Renal pelvis (tissue), 4 donors: ENCODE data around the gene LSM7. TPM values are rescaled to one million over a fixed set of nuclear protein-coding genes. Genes with fewer than 3 reads are reported as not detected.

Source experiments
- DNase-seq: peaks from one replicate; pipeline ENCODE4 v3.0.0-alpha.2; 2013
- polyA plus RNA-seq, 3 donors: library from polyadenylated mRNA; unstranded; fragments of 120-200 nt; gene quantifications; one replicate each; pipeline ENCODE4 v1.2.1, GENCODE V29; 2013; ENCODE audit not compliant: insufficient read length in 3 of 3

The LSM7 gene
- polyA plus RNA-seq, 3 donors: 107 to 121 (median 114) TPM

DNA sequence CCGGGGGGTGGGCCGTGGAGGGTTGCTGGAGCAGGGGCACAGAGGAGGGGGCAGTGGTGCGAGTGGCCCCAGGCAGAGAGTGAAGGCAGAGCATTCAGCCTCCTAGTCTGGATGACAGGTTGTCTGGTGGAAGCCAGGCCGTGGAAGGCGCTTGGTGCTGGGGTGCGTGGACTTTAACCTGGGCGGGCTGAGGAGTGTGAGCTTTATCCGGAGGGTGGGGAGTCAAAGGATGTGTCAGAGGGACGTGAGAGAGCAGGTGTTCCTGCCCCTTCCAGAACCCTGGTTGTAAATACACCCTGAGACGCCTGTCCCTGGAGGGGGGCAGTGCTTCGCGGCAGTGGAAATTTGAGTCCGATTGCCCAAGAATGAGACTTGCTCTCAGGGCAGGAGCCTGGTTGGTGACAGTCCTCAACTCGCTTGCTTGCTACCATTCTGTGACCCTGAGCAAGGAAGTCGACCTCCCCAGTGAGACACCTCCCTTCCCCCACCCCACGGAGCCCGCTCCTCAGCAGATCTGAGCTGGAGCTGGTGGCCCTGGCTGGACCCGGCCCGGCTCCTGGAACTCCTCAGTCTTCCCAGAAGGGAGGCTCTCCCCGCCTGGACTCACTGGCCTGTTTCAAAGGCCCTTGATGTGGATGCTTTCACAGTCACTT, 2.4 kb upstream of the LSM7 start:
- no peak for DNase-seq

DNA sequence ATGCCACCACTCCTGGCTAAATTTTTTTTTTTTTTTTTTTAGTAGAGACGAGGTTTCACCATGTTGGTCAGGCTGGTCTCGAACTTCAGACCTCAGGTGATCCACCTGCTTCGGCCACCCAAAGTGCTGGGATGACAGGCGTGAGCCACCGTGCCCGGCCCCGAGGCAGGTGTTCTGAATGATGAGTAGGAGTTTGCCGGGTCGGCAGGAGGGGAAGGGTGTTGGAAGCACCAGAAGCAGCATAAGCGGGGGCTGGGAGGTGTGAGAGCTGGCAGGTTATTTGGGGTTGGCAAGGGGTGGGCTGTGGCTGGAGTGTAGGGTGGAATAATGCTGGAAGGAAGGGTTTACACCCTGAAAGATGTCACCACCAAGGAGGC, 1.9 kb upstream of the LSM7 start:
- no peak for DNase-seq

DNA sequence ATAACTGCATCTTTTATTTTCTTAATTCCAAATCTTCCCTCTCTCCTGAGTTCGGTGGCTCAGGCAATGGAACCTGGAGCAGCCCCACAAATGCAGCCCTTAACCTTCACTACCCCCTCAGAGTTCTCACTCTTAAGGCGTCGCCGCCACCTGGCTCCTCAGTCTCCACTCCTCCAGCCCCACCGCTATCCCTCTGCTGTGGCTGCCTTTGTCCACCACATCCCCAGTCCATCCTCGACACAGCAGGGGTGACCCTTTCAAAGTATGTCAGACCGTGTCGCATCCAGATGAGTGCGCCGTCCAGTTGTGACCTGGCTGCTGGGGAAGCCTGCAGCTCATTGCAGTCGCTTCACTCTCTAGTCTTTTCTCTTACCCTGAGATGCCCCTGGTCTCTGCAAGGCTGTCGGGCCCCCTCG, 1.1 kb upstream of the LSM7 start:
- no peak for DNase-seq

DNA sequence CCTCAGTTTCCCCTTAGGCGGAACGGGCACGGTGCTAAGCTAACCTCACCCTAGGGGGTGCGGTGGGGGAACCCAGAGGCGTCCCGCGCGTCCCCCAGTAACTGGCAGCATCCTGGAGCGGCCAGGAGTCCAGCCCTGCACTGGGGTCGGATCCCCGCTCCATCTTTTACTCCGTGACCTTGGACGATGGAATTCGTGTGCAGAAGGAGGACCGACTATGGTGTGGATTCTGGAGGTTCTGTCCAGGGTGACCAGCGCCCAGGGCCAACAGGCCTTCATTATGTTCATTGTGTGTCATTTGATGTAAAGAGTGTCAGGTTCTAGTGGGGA, 728 bp upstream of the LSM7 start:
- DNase-seq: no peak

DNA sequence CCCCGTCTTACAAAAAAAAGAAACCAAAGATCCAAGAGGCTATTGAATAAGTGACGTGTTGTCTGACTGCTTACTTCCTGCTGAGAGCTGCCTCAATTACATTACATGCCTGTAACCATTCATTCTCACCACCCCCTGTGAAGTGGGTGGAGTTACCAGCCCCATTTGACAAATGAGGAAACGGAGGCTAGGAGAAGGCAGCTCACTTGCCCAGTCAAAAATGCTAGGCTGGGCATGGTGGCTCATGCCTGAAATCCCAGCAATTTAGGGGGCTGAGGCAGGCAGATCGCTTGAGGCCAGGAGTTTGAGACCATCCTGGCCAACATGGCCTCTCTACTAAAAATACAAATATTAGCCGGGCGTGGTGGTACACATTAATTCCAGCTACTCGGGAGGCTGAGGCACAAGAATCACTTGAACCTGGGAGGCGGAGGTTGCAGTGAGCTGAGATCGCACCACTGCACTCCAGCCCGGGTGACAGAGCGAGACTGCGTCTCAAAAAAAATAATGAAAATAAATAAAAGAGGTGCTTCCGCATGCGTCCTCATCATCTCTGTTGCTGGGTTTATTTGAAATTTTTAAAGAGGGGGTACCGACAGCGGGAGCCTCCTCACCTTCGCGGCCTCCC, 499 bp downstream of the LSM7 start:
- DNase-seq: no peak

DNA sequence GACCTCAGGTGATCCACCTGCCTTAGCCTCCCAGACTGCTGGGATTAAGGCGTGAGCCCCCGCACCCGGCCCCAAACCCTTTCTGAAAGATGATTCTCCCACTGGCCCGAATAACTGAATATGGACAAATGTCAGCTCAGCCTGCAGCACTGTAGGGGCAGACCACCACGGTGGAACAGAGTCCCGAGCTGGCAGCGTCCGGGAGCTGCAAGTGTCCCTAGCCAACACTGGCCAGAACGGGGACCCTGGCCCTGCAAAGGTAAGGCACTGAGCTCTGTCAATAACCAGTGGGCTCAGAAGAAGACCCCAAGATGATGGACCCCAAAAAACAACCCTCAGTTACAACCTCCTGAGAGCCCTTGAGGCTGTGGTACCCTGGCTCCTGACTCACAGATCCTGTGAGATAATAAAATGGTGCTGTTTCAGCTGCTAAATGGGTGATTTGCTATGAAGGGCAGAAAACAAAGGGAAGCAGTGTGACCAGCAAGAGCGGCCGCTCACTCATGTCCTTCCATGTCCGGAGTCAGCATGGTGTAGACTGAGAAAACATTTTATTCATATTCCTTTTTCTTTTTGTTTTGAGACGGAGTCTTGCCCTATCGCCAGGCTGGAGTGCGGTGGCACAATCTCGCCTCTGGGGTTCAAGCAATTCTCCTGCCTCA, 1.6 kb downstream of the LSM7 start:
- no peak for DNase-seq

DNA sequence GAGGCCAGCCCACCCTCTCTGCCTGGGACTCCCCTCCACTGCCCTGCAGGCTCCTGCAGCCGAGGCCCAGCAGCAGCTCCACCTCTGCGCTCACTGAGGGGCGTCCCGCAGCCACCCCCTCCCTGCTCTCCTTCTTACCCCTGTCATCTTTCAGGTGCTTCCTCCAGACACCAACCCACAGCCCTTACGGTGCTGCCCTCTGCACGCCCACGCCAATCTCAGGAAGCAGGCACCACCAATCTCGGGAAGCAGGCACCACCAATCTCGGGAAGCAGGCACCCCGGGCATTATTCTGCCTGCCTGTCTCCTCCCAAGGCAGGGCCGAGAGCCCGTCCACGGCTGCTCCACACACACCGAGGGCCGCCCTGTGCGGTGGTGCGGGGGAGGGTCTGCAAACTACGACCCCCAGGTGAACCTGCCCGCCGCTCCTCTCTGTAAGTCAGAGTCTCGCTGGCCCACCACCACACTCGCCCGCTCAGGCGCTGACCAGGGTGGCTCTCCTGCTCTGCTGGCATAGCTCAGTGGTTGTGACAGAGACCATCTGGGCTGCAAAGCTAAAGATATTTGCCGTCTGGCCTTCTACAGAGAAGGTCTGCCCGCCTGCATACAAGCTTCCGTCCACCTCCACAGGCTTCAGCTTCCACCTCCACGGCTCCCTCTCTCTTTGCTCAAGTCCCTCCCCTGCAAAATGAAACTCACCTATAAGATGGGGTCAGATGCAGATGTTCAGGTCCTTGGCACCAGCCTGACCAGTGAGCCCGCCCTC, 2.9 kb downstream of the LSM7 start:
- no peak for DNase-seq

DNA sequence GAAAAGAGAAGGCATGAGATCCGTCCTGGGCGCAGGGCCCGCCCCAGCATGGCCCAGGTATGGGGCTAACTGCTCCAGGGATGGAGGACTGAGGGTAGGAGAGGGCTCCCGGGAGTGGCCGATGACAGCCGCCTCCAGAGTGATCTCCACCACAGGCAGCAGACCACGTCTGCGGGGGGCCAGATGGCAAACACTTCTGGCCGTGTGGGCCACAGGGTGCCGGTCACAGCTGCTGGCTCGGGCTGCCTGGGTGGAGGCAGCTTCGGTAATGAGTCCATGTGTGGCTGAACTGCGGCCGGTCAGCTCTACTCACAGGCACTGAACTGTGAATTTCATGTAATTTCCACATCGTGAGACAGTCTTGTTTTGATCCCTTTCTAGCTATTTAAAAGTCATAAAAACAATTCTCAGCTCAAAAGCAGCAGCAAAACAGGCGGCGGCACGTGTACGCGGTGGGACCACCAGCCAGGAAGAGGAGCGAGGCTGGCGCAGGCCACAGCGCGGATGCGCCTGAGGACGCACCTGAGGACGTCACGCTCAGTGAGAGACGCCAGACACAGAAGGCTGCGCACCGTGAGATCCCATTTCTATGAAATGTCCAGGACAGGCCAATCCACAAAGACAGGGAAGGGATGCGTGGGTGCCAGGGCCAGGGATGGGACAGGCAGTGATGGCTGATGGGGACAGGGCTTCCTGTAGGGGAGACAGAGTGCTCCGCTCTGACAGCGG, 4.0 kb downstream of the LSM7 start:
- DNase-seq: no peak

DNA sequence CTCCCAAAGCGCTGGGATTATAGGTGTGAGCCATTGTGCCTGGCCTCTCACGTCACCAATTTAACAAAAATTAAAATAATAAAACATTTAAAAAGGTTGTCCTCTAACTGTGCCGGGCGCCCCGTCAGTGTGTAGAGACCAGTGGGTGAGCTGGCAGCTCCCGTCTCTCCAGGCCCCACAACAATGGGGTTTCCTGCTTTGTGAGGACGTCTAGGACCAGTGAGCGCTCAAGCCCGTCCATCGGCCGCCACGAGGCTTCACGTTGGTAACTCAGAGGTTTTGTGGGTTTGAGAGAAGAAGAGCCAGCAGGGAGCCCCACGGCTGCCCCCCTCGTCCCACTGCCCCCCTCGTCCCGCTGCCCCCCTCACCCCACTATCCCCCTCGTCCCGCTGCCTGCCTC, 4.7 kb downstream of the LSM7 start:
- DNase-seq: no peak

DNA sequence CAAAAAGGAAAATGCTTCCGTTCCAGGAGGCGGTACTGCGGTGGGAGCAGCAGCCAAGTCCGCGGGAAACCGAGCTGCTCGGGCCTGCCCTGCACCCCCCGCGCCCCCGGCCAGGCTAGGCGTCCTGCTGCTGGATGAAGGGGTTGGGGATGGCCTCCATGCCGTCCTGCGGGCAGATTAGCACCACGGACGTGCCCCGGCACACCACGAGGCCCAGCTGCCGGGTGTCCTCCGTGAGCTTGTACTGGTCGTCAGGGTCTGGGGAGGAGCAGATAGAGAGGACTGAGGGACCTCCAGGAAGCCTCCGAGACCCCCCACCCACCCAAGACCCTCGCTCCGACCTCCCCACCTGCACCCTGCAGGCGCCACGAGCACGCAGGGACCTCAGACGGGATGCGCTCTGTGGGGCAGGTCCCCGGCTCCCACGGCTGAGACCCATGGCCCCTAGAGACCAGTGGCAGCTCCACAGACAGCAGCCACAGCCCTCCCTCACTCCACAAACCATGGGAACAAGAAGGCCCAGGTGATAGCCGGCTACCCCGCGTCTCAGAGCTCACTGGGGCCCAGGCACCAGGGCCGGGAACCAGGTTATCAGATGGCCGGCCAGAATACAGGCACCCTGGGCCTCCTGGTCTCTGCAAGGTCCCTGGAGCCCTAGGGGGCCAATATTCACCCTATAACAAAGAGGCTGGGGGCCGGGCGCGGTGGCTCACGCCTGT, 6.7 kb downstream of the LSM7 start:
- DNase-seq: no peak

DNA sequence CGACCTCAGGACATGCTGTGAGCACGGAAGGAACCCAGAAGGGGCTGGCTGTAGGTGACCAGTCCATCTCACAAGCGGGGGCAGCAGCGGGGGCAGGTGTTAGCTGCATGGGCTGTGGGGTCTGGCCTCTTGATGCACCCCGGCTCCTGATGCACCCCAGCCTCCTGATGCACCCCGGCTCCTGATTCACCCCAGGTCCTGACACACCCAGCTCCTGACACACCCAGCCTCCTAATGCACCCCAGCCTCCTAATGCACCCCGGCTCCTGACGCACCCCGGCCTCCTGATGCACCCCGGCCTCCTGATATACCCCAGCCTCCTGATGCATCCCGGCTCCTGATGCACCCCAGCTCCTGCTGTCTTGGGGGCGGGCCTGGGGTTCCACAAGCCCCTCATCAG, 7.4 kb downstream of the LSM7 start:
- no peak for DNase-seq

DNA sequence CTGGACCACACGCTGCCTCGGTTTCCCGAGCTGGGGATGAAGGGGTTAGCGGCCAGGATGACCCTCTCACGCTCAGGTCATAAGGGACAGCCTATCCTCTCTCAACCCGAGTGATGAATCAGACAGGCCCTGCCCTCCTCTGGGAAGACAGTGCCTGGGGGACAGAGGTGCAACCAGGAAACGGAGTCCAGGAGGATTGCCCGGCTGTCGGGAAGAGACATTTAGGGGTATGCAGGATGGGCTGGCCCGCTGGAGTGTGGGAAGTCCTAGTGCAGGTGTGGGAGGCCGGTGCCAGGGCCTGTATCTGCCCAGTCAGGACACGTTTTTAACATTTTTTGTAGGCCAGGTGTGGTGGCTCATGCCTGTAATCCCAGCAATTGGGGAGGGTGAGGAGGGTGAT, 8.3 kb downstream of the LSM7 start:
- no peak for DNase-seq

DNA sequence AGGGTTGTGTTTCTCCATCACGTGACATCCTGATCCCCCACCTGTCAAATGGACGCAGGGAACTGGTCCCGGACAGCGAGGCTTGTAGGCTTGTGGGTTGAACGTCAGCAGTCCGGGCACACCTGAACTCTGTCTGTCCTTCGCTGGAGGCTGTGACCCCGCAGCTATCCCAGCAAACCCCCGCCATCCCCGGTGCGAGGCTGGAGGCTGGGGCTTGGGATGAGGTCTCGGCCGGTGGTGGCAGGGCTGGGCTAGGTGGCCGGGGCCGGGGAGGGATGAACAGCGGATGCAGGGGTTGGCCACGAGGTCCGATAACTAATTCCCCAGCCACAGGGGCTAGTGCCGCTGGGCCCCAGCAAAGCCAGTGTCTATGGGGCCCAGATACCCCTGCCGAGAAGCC, 8.8 kb downstream of the LSM7 start:
- no peak for DNase-seq

DNA sequence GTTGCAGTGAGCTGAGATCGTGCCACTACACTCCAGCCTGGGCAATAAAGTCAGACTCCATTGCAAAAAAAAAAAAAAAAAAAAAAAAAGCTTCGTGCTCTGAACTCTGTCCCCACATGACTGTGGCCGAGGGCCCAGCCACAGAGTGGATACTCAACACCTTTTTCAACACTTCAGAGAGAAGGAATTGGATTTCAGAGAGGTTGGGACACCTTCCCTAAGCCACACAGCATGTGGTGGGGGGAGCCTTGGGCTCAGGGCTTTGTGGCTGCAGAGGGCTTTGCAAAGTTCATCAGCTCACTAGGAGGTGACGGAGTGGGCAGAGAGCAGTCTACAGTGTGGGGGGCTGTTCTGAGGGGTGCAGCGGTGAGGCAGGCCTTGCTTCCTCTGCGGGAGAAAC, 9.5 kb downstream of the LSM7 start:
- DNase-seq: no peak

DNA sequence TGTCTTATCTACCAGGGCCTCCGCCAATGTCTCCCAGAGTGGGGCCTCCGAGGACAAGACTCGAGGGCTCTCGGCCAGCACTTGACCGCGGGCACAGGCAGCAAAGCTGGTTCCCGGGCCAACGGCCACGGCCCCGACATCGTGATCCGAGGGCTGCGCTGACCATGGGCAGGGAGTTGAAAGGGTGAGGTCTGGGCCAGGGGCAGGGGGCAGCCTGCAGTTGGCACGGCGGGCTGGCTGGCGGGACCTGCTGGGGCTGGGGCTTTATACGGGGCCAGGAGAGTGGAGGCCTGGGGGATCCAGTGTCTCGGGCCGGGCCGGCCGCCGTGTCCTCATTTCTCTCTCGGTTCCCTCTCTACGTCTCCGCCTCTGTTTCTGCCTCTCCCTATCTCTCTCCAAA, 10.6 kb downstream of the LSM7 start:
- DNase-seq: no peak

DNA sequence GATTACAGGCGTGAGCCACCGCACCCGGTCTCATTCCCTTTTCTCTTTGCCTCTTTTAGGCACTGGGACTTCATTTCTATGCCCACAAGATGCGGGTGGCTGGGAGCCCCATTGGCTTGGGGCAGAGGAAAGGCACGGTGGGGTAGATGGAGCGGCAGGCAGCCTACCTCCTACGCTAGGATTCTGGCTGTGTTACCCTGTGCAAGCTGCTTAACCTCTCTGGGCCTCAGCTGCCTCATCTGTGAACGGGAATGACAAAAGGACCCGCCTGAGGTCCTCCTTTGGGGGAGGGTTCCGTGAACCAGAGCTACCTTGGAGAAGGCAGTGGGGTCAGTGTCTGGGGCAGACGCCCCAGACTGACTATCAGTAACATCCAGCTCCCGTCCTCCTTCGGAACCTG, 11.1 kb downstream of the LSM7 start:
- no peak for DNase-seq

DNA sequence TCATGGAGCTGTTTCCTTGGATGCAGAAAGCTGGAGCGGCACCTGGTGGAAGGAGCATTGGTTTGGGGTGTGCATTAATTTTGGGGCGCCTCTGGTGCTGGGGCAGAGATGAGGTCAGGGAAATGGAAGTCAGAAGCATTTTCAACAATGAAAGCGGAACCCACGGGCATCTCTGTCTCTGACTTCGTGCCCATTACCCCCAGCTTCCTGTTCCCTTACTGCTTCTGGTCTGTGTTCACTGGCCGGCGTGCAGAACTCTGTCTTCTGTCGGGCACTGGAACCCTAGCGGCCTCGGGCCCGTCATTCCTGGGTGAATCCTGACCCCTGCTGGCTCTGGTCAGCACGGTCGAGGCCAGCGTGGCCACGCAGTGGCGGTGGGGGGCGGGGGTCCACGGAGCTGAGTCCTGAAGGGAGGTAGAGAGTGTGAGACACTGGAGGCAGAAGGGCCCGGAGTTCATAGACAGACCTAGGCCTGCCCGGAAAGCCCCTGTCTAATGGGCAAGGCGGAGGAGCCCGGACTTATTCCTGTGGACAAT, 12.5 kb downstream of the LSM7 start:
- DNase-seq: no peak

DNA sequence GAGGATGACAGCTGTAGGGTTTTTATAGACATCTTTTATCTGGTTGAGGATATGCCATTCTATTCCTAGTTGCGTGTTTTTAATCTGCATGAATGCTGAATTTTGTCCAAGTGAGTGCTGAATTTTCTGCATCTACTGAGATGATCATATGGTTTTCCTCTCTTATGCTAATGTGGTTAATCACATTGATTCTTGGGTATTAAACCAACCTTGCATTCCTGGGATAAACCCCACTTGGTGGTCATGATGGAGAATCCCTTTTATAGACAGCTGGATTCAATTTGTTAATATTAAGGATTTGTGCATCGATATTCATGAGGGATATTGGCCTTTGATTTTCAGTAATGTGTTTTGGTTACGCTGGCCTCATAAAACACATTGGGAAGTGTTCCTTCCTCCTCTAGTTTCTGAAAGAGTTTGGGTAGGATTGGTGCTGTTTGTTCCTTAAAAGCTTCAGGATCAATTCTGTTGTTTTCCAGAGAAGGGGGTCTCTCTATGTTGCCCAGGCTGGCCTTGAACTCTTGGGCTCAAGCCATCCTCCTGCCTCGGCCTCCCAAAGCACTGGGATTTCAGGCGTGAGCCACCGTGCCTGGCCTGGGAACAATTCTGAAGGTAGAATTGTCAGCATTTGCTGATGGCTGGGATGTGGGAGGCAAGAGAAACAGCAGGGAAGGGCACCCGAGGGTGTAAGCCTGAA, 13.1 kb downstream of the LSM7 start:
- no peak for DNase-seq

DNA sequence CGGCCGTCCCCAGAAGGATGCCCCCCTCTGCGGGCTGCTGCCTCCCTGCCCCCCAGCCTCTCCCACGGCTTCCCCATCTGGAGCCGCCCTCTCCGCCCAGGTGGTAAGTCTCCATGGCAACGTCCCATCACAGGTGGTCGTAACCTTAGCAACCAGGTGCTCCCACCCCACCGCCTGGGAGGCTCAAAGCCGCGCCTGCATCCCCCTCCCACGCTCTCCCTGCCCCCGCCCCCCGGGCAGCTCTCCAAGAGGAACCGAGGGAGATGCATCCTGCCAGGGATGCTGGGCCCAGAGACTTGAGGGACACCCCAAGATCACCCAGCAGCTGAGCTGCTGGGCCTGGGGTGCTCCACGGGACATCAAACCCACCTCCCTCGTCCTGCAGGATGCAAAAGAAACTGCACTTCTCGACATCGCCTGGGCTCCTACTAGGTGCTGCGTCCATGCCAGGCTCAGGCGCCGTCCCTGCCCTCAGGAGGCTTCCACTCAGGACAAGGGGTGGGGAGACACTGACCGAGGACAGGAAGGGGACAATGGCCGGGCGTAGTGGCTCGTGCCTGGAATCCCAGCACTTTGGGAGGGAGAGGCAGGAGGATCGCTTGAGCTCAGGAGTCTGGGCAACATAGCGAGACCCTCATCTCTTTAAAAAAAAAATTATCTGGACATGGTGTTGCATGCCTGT, 15.4 kb downstream of the LSM7 start:
- DNase-seq: no peak

DNA sequence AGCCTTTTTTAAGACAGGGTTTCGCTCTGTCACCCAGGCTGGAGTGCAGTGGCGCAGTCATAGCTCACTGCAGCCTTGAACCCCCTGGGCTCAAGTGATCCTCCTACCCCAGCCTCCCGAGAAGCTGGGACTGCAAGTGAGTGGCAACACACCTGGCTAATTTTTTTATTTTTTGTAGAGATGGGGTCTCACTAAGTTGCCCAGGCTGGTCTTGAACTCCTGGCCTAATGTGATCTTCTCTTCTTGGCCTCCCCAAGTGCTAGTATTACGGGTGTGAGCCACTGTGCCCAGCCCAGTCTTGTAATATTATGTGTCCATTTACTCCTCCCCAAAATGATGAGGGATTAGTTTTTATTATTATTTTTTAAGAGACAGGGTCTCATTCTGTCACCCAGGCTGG, 17.3 kb downstream of the LSM7 start:
- no peak for DNase-seq
